UCSD-AML1 (cell line): ENCODE data around the gene ACADSB.
A peak's percentile ranks its signal among the peaks of the same experiment; 100 is the strongest.

Experiments
- DNase-seq: peaks from one replicate; lab custom pipeline; 2025; ENCODE audit not compliant: unreplicated experiment; lab: John Stamatoyannopoulos, UW

Gene ACADSB

DNA sequence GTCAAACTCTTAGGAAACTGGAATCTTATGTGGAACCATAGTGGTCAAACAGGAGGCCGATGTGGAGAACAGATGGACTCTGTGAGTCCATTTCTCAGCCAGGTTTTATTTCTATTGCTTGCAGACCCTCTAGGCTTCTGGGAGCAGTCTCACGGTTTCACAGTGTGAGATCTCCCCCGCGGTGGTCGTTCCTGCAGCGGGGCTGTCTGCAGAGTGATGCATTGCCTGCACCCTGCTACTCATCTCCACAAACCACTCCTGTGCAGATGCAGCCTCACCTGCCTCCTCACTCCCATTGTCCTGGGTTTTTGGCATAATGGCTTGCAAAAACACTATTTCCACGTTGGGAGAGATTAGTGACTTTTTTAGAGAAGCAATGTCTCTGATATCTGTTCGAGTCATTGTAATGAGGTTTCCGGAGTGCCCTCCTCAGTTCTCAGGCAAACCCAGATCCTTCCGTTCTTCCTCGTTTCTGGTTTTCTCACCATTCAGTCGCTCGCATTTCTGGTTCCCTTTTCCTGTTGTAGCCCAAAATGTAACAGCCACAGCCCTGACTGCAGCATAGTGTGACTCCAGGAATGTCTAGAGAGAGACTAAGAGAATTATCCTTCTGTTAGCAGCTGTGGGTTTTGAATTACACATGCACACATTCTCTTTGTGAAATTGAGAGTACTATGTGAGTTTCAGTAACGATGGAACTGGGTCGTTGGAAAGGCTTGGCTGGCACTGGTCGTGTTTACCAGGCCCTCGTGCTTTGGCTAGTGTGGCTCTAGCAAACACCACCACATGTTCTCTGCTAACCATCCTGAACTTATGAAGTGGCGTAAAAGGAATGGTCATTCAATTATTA lies 30.2 kb downstream of the ACADSB start:
- peak; percentile 43 for DNase-seq

DNA sequence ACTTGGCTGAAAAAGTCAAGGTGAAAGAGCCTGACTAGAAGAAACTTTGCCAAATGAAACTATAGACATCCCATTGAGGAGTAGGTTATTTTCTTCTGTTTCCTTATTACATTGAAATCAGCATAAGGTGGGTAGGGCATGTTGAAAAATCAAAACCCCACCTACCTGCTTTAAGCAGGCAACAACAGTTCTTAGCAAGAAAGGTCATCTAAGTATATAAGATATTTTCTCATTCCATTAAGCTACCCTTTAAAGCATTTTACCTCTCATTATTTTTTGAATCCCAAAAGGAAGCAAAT lies 30.8 kb downstream of the ACADSB start:
- no peak for DNase-seq

DNA sequence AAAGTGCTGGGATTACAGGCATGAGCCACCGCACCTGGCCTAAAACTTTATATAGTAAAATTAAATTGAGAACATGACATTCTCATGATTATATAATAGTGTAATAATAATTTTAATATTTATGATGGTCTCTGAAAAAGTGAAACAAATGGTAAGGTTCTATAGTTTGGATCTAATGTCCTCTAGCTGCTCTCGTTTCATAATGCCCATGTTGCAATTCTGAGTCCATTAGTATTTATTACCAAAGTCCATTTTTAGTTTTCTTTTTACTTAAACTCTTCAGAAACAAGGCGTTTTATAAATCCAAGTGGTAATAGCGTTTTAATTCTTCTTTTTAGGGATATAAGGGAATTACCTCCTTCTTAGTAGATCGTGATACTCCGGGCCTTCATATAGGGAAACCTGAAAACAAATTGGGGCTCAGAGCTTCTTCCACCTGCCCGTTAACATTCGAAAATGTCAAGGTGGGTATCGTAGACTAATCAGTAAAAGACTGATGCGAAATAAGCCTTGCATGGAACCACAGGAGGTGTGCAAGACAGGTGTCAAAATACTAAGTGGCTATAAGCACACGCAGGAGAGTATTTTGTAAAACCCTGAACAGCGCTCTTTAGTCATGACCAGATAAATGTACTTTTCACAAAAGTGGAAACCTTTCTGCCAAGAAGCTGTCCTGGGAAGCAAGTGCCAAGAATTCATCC lies 34.1 kb downstream of the ACADSB start:
- DNase-seq = no peak

DNA sequence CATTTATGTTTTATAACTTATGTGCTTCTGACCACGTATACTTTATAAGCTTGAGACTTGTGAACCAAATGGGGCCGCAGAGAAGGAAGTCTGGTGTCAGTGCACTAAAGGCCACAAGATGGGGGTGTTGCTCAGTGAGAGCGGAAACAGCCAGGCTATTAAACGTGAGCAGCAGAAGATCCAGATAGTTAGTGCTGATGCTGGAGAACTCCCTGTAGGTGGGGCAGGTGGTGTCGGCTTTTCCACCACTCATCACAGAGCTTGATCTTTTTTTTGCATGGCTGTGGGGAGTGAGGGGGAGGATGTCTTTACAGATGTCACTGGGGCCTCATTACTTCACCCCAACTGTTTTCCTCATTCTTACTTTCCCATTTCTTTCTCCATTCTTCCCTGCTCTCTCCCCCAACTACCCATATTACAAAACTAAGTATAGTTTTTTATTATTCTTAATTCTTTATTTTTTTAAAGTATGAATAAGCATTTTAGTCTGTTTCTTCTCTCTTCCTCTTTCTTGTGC lies 34.7 kb downstream of the ACADSB start:
- DNase-seq = peak; percentile 47

DNA sequence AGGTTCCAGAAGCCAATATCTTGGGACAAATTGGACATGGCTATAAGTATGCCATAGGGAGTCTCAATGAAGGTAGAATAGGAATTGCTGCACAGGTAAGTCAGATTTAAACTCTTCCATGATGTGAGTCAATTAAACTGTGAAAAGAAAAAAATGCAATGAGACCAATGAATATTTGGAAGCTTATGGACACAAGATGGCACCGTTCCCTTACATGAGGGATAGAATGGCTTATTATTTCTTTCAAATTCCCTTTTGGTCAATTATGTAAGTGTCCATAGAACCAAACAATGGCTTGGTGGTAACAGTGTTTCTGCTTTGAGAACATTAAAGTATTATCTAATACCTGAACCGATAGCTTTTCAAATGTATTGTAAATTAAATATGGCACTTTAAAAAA lies 35.6 kb downstream of the ACADSB start:
- no peak for DNase-seq

DNA sequence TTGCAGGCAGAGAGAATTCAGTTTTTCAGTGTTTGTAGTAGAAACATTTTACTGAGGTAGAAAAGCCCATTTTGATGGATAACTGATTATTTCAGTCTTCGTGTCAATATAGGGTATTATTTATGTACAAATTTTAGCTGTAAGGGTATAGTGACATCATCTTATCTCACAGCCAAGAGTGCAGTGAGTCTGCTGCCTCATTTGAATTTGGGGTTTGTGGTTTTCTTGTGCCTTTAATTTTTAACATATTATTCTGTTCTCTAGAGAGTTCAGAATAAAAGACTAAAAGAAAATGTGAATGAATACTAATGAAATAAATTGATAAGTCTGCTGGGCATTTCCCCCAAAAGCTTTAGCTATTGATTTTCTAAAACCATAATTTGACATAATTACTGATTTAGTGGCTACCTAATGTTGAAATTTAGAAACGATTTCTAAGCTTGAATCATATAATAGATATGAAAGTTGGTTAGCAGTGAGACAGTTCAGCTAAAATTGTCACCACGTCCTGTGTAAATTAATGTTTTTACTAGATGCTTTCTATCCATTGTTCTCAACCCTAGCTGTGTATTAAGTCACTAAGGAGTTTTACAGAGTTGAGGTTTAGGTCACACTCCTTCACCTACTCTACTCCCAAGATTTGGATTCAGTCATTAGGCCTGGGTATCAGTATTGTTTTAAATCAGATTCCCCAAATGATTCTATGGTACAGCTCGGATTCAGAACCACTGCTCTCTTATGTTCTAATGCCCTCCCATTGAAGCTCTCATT lies 37.3 kb downstream of the ACADSB start:
- DNase-seq = no peak

DNA sequence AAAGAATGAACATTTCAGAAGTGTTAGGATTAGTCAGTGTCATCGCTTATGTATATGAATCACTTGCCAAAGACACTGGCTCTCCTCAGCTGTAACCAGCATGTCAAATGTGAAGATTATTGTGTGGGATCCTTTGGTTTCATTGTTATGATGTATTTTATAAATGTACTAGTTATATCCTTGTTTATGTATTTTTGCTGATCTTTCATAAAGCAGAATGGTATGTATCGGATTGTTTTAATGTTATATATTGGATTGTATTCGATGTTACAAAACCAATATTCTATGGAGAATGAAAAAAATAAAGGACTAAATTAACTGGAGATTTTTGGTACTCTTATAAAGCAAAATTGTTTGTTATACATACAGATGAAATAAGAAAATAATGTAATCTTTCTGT lies 49.2 kb downstream of the ACADSB start:
- DNase-seq = no peak

DNA sequence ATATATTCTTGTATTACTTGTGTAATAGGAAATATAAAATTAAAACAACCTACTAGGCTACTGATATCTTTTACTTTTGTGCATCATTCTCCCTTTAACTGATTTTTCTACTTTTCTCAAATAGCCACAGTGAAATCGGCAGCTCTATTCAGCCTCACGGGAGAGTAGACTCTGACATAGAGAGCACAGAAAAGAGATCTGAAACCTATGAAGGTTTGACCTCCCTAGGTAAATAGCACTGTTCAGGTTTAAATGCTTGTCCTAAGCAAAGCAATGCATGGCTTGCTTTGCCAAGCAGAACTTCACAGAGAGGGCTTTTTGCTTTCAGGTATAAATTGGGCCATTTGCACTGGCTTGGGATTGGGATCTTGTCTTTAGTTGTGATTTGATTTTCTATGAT lies 53.1 kb downstream of the ACADSB start:
- no peak for DNase-seq

DNA sequence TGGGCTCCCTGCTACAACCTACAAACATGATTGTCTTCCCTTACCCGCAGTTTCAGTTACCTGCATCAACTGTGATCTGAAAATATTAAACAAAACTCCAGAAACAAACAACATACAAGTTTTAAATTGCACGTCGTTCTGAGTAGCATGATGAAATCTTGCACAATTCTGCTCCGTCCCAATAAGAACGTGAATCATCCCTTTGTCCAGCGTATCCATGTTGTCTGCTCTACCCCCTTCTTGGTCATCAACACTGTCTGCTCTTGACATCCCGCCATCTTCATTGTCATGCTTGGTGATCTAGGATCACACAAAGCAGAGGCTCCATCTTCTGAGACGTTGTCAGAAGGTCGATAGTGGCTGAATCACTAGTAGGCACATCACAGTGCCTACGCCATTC lies 53.9 kb downstream of the ACADSB start:
- no peak for DNase-seq

DNA sequence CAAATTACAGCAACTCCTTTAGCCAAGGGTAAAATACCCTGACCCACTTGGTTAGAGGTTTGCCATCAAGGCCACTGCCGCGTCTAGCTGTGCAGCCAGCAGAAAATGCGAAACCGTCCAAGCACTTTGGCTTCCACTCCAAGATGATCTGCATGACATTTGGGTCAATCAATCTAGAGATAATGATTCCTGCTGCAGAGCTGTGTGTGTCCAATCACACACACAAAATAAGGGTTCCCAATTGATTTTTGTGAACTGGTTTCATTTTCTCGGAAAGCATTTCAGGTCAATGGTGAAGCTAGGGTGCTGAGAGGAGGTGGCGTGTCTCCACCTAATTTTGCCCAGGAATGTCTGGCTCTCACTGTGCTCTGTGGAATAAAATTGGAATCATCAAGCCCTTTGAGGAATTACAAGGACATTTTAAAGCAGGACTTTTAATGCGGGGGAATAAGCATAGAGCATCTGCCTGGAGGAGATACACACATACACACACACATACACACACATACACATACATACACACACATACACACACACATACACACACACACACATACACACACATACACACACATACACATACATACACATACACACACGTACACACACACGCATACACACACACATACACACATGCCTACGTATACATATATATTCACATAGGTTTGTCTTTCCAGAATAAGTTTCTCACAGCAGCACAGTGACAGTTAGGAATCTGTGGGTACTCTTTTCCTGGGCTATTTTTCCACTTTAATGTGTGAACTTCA lies 59.5 kb downstream of the ACADSB start:
- no peak for DNase-seq

DNA sequence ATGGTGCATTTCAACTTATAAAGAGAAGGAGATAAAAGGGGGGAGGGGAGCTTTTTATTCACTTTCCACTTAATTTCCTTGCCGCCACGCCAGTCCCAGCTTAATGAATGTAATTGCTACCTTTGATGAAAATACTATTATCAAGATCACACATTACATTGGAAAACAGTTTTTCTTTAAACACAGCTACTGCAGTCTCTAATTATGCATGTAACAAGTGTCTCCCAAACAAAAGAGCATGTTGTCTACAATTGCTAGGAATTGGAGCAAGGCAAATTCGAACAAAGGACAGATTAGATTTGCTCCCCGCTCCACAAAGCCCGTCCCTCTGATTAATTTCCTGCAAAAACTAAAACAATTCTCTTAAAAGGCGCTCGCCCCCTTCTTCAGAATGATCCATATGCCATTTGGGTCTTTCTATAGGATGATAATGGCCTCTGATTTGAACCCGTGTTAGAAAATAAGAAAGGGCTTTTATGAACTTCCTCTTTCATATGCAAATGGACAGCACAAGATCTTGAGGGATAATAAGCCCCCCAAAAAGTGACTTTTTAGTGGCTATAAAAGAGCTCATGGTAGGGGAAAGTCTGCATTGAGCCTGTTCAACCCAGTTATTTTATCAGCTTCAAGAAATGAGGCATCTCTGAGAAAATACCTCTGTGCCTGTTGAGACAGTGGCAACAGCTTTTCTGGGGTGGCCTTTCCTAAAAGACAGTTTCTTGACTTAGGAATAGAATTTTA lies 60.6 kb downstream of the ACADSB start:
- no peak for DNase-seq

DNA sequence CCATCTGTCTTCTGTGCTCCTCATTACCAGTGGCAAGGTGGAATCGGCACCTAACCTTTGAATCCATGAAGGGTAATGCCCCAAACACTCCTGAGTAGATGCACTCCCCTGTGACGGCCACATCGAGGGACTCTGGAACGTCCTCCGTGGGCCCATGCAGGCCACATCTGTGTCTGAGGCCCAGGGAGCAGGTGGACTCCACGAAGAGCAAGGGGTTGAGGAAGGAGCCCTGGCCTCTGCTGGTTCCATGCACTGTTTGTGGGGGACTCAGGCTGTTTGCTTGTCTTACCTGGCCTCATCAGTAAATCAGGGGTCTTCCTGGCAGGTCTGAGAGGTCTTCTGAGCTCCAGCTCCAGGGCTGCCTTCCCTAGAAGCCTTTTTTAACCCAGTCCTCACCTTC lies 64.4 kb downstream of the ACADSB start:
- no peak for DNase-seq

DNA sequence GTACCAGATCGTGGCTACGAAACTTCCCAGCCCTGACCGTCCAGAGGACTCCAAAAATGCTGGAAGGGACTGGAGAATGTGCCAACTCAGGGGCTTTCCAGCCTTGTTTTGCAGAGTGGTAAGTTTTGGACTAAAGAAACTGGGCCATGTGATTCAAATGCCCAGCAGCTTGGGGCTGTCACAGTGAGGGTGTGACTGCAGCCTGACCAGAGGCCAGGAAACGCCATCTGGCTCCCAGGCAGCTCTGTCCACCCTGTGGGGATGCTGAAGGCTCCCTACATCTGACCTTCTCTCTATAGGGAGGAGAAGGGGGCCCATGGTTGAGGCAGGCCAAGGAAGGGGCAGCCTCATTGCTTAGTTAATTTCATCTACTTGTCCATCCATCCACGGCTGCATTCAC lies 65.4 kb downstream of the ACADSB start:
- DNase-seq = no peak

DNA sequence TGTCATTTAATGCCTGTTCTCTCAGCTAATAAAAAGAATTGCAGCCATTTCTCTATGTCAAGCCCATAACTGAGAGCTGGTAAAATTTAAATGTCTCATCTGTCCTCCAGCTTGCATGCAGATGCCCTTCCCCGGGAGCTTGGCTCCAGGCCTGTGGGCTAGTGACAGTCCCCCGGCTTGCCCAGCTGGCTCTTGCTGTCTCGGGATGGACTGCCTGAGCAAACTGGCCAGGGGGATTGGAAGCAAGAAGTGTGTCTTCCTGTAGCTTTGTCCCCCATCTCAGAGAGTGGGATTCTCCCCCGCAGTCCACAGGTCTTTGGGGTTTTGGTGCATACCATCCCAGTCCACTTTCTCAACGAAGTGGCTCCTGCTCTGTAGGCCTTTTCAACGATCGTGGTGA lies 73.1 kb downstream of the ACADSB start:
- no peak for DNase-seq

DNA sequence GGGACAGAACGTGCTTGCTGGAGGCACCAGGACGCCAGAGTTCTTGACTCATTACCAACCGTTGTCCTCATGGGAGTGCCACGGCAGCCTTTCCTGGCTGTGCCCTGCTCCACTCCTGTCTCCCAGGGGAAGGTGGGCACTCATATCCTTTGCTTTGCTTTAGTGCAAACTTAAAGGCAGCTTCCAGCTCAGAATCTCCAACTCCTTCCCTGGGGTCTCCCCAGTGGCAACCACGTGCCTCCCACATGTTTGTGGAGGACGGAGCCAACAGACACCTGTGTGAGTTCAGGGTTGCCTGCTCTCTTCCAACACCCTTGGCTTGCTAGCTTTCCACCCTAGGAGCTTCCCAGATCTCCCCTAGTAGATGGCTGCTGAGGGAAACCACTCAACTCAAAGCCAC lies 75.0 kb downstream of the ACADSB start:
- no peak for DNase-seq

DNA sequence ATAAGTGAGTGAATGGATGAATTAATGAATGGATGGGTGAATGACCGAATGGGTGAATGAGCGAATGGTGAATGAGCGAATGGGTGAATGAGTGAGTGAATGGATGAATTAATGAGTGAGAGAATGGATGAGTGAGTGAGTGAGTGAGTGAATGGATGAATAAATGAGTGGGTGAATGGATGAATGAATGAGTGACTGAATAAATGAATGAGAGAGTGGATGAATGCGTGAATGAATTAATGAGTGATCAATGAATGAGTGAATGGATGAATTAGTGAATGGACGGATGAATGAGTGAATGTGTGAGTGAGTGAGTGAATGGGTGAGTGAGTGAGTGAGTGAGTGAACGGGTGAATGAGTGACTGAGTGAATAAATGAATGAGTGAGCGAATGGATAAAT lies 77.5 kb downstream of the ACADSB start:
- DNase-seq = no peak

DNA sequence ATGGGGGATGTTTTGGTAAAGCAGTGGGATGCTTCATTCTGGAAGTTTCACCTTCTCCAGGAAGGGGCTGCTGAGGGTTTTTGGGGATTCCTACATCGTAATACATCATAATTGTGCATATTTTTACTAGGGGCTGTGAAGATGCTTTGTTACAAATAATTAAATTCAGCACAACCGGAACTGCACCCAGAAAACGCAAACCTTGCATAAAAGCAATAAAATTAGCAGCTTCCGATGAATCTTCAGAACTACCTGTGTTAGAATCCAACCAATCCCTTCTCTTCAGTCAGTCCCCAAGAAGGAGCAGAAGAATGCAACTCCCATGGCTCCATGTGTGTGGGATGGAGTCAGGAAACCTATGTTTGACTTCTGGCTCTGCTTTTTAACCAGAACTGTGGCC lies 78.5 kb downstream of the ACADSB start:
- no peak for DNase-seq

DNA sequence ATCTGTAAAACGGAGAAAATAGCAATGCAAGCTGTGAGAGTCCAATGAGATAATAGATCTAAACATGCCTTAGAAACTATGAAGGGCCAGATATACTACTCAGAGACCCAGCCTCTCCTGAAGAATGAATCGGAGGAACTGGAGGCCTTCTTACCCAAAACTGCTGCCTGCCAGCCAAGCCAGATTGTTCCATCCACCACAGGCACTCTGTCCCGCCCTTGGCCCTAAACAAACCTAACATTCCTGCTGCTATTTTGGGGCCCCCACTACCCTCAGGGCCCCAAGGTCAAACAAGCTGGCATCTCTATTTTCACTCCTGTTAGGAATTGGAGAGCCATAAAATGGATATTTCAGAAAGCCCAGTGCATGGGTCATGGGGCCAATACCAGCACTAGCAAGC lies 79.0 kb downstream of the ACADSB start:
- no peak for DNase-seq

DNA sequence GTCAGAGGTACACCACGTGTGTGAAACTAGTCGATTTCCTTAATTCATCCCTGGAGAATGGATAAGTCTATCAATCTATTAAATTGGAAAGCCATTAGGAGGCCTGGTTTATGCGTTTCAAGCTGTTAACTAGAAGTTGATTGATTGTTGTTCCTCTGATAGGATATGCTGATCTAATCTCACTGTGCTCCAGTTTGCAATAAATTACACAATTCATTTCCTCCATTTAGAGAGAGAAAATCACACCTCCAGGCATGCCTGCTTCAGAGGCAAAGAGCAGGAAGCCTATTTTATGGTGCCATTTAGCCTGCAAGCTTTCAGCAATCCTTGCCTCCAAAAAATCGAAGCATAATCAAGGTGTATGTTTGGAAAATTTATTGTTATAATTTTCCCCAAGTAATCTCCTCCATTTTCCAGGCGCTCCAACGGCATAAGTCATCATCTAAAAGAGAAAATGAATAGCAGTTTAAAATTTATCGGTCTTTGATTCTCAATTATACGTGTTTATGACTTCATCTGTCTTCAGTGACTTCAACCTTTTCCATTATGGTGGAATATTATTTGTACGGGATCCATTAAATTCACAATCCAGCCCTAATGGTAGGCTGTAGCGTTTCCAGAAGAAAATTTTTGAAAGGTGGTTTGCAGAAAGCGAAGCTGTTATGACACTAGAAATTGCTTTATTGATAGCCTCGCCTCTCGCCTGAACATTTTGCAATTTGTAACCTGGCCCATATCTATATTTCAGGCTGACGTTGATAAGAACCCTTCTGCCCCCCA lies 84.0 kb downstream of the ACADSB start:
- no peak for DNase-seq

DNA sequence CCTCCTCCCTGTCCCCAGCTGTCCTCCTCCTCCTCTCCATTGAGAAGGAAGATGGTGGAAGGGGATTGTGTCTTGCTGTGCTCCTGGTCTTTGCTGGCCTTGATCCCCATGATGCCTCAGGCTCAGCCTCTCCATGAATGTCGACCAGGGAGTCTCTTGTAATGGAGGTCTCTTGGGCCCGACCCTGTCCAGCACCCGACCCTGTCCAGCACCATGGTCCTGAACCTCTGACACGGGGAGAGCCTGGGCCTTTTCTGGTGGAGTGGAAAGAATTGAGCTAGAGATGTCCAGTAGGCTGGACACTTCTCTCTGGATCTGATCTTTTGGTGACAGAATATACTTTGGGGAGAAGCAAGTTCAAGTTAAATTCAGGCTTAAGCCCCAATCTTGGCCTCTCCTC lies 84.7 kb downstream of the ACADSB start:
- DNase-seq = no peak
